SW 1271 (cell line): Measurements from ENCODE around the gene ENO3.
A peak's percentile ranks its signal among the peaks of the same experiment; 100 is the strongest.

Experiments
- DNase-seq, 2 experiments: peaks; one replicate each; lab custom pipeline; 2025; lab: John Stamatoyannopoulos, UW

ENO3 gene

GRCh38 chr17:4973256-4974114 is 22.6 kb downstream of the ENO3 start:
- DNase-seq = no peak

- no peak for DNase-seq
Measured at GRCh38 chr17:4974115-4974670, 23.3 kb downstream of the ENO3 start.

- DNase-seq = no peak
Measured at GRCh38 chr17:4978726-4979125, 27.8 kb downstream of the ENO3 start.

GRCh38 chr17:4980644-4981216 is 29.8 kb downstream of the ENO3 start:
- peak in 1 of 2 experiments; percentile 22 for DNase-seq

- DNase-seq = no peak
Measured at GRCh38 chr17:4982305-4982704, 31.4 kb downstream of the ENO3 start.

GRCh38 chr17:4986403-4986802 is 35.5 kb downstream of the ENO3 start:
- no peak for DNase-seq

GRCh38 chr17:4986951-4987766 is 36.2 kb downstream of the ENO3 start, which contains the start of gene CAMTA2:
CAMTA2 (minus strand) TSS chr17:4987675; CDS start chr17:4986222, 1,453 bp downstream.
- DNase-seq = peak; percentile 64 to 77

GRCh38 chr17:4987767-4988567 is 37.0 kb downstream of the ENO3 start:
- DNase-seq = no peak

- DNase-seq = no peak
Measured at GRCh38 chr17:4994081-4994595, 43.2 kb downstream of the ENO3 start.

- peak; percentile 68 to 78 for DNase-seq
Measured at GRCh38 chr17:4997302-4998026, 46.5 kb downstream of the ENO3 start, which contains the start of the genes INCA1 and KIF1C. INCA1 (minus strand) TSS chr17:4997522; CDS start chr17:4994437, 3,085 bp downstream. KIF1C (plus strand) TSS chr17:4997950; CDS start chr17:5000247, 2,297 bp downstream.

- DNase-seq = no peak
Measured at GRCh38 chr17:4998027-4998731, 47.3 kb downstream of the ENO3 start.

- DNase-seq = no peak
Measured at GRCh38 chr17:4998732-4999429, 48.0 kb downstream of the ENO3 start.

- no peak for DNase-seq
Measured at GRCh38 chr17:4999430-5000093, 48.6 kb downstream of the ENO3 start.

GRCh38 chr17:5000237-5000639 is 49.3 kb downstream of the ENO3 start:
- DNase-seq = no peak

GRCh38 chr17:5002121-5002788 is 51.3 kb downstream of the ENO3 start:
- DNase-seq = no peak

GRCh38 chr17:5003214-5003867 is 52.4 kb downstream of the ENO3 start:
- no peak for DNase-seq
